ENCODE data around the gene STIP1. TPM values are rescaled to one million over a fixed set of nuclear protein-coding genes. Genes with fewer than 3 reads are reported as not detected.

Gene STIP1
- total and polyA plus RNA-seq, 9 of the 15 experiments (the other 6 are each of a cell fraction or from before 2014, with no cell fraction given): 58.1 to 465 (median 346) TPM

- intact Hi-C loops (cut with micrococcal nuclease): no loop called here
- 85% methylated on average over 15 of the region's 17 CpGs for WGBS (ENCODE audit: insufficient coverage, low coverage, missing lambda C conversion rate)
Observed at GRCh38 chr11:64157631-64158394, 28.2 kb upstream of the STIP1 start.

More at GRCh38 chr11:64157631-64158394, 28.2 kb upstream of the STIP1 start:
- Histone ChIP-seq H3K36me3 (ENCODE audit: control insufficient read depth, insufficient read depth, low read length) (peaks cover 6% of the 10 kb centered on the region; the same call in 2 of the 3 replicates), H3K27me3 (ENCODE audit: control insufficient read depth in 2 of 2, insufficient read depth in 2 of 2, low read length in 2 of 2) (no peaks in the 10 kb centered on the region), H3K9me3 (replicated peaks; ENCODE audit: control insufficient read depth, insufficient read depth, low read depth, low read length) (no peaks in the 10 kb centered on the region), H3K79me2 (ENCODE audit: control insufficient read depth, insufficient read depth, low read length) (peaks cover 11% of the 10 kb centered on the region), H2AFZ (ENCODE audit: low read depth, low read length) (no peak overlapping the region), H3K4me1 (replicated peaks in 1 of 2; ENCODE audit: control insufficient read depth in 2 of 2, insufficient read depth in 2 of 2, low read length in 2 of 2) (peaks cover 6 to 19% of the 10 kb centered on the region in 2 experiments; a peak in 4 of 5 replicates), H4K20me1 (replicated peaks; ENCODE audit: control insufficient read depth, insufficient read depth, low read length) (peaks cover 16% of the 10 kb centered on the region), H3K27ac (ENCODE audit: extremely low read depth, low read depth, low read length) (no peak overlapping the region), H3K9ac (ENCODE audit: insufficient read depth in 1 of 2, low read depth in 2 of 2, low read length in 2 of 2) (peak overlapping the region in 1 of 2 experiments; percentile 49; a peak in 2 of 4 replicates), H3K9me1 (ENCODE audit: control insufficient read depth, insufficient read depth, low read length) (no peaks in the 10 kb centered on the region), H3K4me3 (no peak overlapping the region), H3K4me2 (ENCODE audit: insufficient read depth, low read length) (no peak overlapping the region)
- TF ChIP-seq ZNF408 (CRISPR knock-in tag; IDR thresholded peaks at IDR 0.05; ENCODE audit: low read depth) (no peak), KLF13 (tag; IDR thresholded peaks at IDR 0.05; ENCODE audit: borderline replicate concordance, low read depth) (no peak), RNF219 (CRISPR knock-in tag; IDR thresholded peaks at IDR 0.05) (no peak), ZNF785 (CRISPR knock-in tag; IDR thresholded peaks at IDR 0.05) (no peak)
- DNase-seq (ENCODE audit: extremely low read depth in 1 of 4, low spot score in 3 of 4): no peak
- BruUV-seq (replicated peaks): no TSS peak
- ATAC-seq: no peak
- CTCF ChIA-PET (ENCODE audit: low intra/inter-chr PET ratio): no interaction called here
- POLR2A ChIA-PET: no interaction called here
- in situ Hi-C loops (cut with MboI): no loop called here
- no peak for FAIRE-seq
